ENCODE results near the gene PLXNA4.

Gene PLXNA4

GRCh38 chr7:132318352-132319318, 257.6 kb downstream of the PLXNA4 start:
- DNase-seq (ENCODE audit: low read depth in 2 of 2) = peak; percentile 65 to 71

- no peak for DNase-seq (ENCODE audit: low read depth in 2 of 2)
These were observed 258.4 kb downstream of the PLXNA4 start for GRCh38 chr7:132317701-132318351.

GRCh38 chr7:132312531-132313055, 263.7 kb downstream of the PLXNA4 start:
- no peak for DNase-seq (ENCODE audit: low read depth in 2 of 2)

- no peak for DNase-seq (ENCODE audit: low read depth in 2 of 2)
These were observed 264.5 kb downstream of the PLXNA4 start for GRCh38 chr7:132311733-132312132.

- no peak for DNase-seq (ENCODE audit: low read depth in 2 of 2)
These were observed 267.0 kb downstream of the PLXNA4 start for GRCh38 chr7:132309102-132309805.

GRCh38 chr7:132307465-132307864, 268.8 kb downstream of the PLXNA4 start:
- DNase-seq (ENCODE audit: low read depth in 2 of 2) = no peak

GRCh38 chr7:132300599-132301277, 275.5 kb downstream of the PLXNA4 start:
- DNase-seq (ENCODE audit: low read depth in 2 of 2) = no peak

- no peak for DNase-seq (ENCODE audit: low read depth in 2 of 2)
These were observed 277.5 kb downstream of the PLXNA4 start for GRCh38 chr7:132298790-132299189.

- no peak for DNase-seq (ENCODE audit: low read depth in 2 of 2)
These were observed 279.4 kb downstream of the PLXNA4 start for GRCh38 chr7:132296820-132297219.

GRCh38 chr7:132295175-132295574, 281.1 kb downstream of the PLXNA4 start:
- DNase-seq (ENCODE audit: low read depth in 2 of 2) = no peak

- DNase-seq (ENCODE audit: low read depth in 2 of 2) = no peak
These were observed 283.5 kb downstream of the PLXNA4 start for GRCh38 chr7:132292803-132293202.

GRCh38 chr7:132291481-132291880, 284.8 kb downstream of the PLXNA4 start:
- no peak for DNase-seq (ENCODE audit: low read depth in 2 of 2)

- DNase-seq (ENCODE audit: low read depth in 2 of 2) = no peak
These were observed 286.2 kb downstream of the PLXNA4 start for GRCh38 chr7:132290021-132290420.

GRCh38 chr7:132286836-132287235, 289.4 kb downstream of the PLXNA4 start:
- no peak for DNase-seq (ENCODE audit: low read depth in 2 of 2)

- DNase-seq (ENCODE audit: low read depth in 2 of 2) = no peak
These were observed 295.9 kb downstream of the PLXNA4 start for GRCh38 chr7:132280335-132280734.

GRCh38 chr7:132279718-132280117, 296.6 kb downstream of the PLXNA4 start:
- DNase-seq (ENCODE audit: low read depth in 2 of 2) = no peak

- no peak for DNase-seq (ENCODE audit: low read depth in 2 of 2)
These were observed 299.1 kb downstream of the PLXNA4 start for GRCh38 chr7:132276976-132277725.

- no peak for DNase-seq (ENCODE audit: low read depth in 2 of 2)
These were observed 300.0 kb downstream of the PLXNA4 start for GRCh38 chr7:132276234-132276630.

- DNase-seq (ENCODE audit: low read depth in 2 of 2) = no peak
These were observed 300.6 kb downstream of the PLXNA4 start for GRCh38 chr7:132275416-132276233.
